HG03066 (cell line): Measurements from ENCODE around the gene SEMA3B.
A peak's percentile ranks its signal among the peaks of the same experiment; 100 is the strongest.
"Not testable (repeated sequence)": the region's sequence is repeated elsewhere in the genome, so short reads cannot be mapped to it uniquely, and the experiment has no call there.

ENCODE experiments used
- ATAC-seq: cut with Tn5 transposase; IDR thresholded peaks from one replicate; pipeline ENCODE4 v1.9.1; 2021; ENCODE audit warnings: low read depth; ENCODE audit not compliant: unreplicated experiment

The SEMA3B gene

DNA sequence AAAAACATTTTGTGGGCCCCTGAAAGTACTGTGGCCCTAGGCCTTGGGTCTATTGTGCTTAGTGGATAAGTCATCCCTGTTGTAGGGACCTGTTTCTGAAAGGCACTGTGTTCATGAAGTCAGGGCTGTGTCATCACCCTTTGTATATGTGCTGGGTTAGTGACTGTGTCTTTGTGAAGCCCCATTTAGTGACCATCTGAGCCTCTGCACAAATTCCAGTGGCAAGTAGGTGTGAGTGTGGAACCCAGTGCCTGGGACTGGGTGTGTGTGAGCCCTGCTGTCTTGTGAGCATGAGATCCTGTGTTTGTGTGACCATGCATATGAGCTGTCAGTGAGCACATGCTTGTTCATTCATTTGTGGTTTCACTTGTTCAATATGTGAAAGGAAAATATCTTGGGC is 35.7 kb downstream of the SEMA3B start:
- no peak for ATAC-seq

DNA sequence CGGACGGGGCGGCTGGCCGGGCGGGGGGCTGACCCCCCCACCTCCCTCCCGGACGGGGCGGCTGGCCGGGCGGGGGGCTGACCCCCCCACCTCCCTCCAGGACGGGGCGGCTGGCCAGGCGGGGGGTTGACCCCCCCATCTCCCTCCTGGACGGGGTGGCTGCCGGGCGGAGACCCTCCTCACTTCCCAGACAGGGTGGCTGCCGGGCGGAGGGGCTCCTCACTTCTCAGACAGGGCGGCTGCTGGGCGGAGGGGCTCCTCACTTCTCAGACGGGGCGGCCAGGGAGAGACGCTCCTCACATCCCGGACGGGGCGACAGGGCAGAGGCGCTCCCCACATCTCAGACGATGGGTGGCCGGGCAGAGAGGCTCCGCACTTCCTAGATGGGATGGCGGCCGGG is 43.1 kb downstream of the SEMA3B start:
- not testable (repeated sequence) for ATAC-seq

DNA sequence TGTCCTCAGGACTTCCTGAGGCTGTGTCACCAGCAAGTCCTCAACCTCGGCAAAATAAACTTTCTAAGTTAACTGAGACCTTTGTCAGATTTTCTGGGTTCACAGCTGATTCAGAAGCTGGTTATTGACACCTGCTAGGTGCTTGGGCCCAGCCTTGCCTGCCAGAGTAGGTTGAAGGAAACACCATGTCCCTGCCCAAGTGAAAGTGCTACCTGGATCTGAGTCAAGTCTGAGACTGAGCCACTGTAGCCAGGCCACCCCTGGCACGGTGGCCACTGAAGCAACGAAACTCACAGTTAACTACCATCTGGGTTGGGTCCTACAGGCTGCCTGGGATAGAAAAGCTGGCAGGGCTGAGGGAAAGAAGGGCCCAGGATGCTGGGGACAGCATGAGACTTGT is 45.4 kb downstream of the SEMA3B start:
- ATAC-seq = no peak

DNA sequence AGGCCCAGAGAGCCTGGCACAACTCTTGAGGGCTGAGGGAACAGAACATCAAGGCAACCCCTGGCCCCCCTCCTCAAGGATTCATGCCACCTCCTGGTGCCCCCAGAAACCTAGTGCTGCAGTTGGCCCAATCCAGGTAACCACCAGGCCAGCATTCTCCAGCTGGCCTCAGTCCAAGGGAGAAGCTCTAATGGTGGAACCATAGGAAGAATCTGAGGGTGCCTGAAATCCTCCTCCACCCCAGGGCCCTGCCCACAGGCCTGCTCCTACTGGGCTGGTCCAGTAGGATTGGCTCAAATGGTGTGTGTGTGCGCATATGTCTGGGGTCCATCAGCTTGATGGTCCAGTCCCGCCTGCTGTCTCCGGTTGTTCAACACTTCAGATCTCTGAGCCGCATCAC is 45.9 kb downstream of the SEMA3B start:
- no peak for ATAC-seq

DNA sequence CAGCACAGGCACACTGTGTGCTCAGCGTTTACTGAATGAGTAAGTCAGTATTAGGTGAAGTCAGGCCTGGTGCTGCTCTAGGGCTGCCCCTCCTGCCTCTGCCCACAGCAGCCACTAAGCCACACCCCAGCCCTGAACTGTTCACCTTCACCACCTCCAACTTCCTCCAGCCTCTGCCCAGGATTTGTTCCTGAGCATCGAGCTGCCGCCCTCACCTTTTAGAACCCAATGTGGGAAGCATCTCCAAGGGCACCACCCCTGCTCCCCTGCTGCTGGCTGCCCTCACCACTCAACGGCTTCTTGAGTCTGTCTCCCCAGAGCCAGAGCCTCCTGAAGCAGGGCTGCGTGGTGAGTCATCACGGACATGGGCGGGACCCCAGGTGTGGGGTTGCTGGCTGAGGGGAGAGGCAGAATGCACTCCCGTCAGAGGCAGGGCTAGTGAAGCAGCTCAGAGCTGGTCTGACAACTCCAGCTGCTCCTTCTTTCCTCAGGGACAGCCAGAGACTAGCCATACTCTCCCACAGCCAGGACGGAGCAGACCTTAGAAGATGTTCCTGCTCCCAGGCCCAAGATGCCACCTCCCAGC is 47.8 kb downstream of the SEMA3B start:
- ATAC-seq = no peak

DNA sequence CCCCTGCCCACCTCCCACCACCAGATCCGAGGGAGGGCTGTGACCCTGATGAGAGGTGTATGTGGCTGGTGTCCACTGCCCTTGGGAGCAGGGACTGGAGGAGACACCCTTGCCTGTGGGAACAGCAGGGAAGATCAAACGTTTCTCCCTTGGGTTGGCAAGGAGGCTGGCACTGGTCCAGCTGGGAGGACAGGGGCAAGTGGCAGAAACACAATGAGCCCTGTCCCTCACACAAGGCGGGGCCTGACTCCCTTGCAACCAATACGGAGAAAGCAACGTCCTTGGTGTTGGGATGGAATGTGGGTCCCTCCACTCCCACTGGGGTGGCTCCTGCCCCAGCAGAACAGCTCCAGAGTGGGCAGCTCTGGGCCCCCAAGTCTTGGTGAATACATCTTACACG is 48.4 kb downstream of the SEMA3B start:
- ATAC-seq = no peak

DNA sequence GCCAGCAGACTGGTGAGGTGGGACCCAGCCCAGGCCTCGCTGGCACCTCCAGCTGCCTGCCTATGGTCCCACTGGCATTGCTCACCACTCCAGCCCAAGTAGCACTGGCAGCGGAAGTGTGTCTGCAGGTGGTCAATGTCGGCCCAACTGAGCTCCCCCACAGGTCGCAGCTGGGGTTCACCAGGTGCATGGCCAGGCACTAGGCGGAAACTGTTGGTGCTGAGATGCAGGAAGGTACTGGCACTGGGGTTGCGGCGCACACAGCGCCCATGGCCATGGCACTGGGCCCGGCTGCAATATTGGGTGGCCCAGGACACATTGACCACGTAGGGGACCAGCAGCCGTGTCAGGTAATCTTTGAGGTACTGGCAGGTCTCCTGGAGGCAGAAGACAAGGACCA is 49.2 kb downstream of the SEMA3B start:
- ATAC-seq = no peak

DNA sequence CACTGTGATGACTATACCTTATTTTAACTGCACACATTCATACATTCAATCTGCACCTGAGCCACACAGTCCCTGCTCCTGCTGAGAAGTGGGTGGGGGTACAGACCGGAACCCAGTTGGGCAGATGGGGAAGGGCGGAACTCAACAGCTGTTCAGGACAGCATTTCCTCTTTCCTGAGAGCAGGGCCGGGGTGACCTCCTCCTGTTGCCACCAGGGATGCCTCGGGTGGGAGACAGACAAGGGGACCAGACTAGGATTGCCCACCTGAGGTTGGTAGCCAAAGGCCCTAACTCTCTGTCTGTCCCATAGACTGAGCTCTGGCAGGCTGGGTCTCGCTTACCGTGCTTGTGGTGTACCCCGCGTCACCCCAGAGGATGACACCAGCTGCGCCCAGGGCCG is 49.7 kb downstream of the SEMA3B start:
- ATAC-seq = no peak

DNA sequence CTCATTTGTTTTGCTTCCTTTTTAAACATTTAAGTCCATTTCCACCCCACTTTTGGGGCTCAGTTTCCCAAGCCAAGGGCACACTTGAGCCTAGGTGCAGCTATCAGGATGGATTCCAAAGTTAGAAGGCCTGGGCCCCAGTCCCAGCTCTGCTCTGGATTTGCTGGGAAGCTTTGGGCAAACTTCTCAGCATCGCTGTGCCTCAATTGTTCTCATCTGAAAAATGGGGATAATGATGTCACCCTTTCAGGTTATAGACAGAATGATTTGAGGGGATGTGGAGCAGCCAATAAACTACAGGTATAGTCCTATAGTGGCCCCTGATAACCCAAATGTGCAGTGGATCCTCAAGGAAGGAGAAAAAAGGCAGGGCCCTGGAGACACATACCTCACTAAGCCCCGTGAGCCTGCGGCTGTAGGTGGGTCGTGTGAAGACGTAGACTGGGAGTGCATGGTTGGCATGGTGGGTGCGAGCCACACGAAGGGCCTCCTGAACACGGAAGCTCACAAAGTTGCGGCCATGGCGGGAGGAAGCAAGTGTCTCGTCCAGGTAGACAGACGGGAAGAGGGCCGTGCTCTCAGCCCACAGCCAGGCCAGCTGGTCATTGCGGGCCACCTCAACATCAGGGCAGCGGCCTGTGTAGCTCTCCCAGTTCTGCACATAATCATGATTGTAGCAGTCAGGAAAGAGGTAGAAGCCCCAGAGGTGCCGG is 50.4 kb downstream of the SEMA3B start:
- no peak for ATAC-seq

DNA sequence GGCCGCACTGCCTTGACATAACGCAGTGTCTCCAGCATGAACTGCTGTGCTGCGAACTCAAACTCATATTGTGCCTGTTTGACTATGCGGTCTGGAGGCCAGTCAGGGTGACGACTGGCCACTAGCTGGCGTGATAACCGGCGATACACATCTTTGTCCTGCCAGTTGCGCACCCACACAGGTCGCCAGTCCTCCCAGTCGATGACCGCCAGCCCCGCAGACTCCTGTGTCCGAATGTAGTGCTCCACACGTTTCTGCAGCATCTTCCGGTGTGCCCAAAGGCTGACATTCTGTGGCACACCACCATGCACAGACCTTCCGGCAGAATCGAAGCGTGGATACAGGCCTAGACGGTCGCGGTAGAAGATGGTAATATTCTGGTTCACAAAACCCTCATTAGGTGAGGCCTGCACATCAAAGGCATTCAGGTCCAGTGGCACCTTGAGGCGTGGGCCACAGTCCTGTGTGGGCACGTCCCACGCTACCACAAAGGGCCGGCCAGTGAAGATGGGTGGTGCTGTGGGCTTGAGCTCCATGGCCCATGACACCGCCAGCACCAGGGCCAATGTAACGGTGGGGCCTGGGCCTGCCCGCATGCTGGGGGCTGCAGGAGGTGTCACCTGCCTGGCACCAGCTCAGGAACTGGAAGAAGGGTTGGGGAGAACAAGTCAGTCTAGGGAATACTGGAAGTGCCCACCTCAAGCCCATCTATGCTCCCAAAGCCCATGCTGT is 51.1 kb downstream of the SEMA3B start:
- no peak for ATAC-seq

DNA sequence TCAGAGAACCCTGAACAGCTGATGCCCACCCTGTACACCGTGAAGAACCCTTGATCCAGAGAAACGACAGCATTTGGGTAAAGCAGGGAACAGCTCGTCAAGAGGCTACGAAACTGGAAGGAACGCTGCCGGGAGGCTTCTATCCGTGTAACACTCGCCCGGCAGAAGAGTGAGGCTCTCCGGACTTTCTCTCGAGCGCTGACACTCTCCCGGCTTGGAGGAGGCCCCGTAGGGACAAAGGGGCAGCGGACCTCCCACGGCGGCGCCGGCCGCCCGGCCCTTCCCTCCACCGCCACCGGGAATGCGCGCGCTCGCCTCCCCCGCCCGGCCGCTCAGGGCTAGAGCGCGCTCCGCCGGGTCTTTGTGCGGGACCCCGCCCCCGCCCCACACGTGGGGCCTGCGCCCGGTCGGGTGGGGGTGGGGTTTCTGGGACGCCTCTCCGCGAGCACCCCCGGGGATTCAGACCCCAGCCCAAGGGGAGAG is 51.9 kb downstream of the SEMA3B start:
- ATAC-seq = peak; percentile 45

DNA sequence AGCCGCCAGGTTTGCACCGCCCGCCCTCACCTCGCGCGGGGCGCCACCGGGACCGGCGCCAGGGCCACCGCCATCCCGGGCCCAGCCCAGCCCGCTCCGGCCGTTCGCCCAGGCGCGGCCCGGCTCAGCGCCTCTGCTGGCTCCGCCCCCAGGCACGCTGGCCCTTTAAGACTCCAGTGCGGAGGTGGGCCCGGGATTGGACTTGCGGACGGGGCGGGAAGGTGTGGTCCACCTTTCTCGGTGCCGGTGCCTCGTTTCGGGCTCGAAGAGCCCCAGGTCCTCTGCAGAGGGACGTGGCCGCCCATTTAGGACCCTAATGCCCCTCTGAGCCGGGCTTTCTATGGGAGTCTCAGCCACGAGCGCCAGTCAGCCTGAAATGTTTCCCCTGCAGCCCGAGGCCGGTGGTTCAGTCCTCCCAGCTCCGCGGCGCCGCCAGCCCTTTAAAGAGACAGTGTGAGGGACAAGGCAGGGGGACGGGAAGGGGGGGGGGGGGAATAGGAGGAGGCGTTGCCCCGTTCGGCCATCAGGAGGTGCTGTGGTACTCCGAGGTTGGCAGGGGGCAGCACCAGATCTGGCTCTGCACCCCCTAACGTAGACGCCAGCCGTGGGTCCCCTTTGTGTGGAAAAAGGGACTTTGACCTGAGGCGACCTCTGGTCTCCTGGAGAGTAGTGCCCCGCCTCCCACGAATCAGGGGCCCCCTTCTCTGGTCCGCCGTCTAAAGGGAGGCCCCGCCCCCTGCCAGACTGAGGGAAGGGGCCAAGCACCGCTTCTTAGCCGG is 52.6 kb downstream of the SEMA3B start:
- peak; percentile 82 for ATAC-seq

DNA sequence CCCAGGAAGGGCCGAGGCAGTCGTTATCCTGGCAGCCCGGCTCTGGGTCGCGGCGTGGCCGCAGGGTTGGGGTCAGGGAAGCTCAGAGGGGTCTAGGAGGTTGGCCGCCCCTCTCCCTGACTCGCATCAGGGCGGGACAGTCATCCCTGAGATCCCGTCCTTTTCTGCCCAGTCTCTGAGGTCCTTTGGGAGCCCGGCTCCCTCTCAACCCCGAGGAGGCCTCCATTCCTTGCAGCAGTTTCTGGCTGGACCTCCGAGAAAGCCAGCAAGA is 53.1 kb downstream of the SEMA3B start:
- ATAC-seq = no peak

DNA sequence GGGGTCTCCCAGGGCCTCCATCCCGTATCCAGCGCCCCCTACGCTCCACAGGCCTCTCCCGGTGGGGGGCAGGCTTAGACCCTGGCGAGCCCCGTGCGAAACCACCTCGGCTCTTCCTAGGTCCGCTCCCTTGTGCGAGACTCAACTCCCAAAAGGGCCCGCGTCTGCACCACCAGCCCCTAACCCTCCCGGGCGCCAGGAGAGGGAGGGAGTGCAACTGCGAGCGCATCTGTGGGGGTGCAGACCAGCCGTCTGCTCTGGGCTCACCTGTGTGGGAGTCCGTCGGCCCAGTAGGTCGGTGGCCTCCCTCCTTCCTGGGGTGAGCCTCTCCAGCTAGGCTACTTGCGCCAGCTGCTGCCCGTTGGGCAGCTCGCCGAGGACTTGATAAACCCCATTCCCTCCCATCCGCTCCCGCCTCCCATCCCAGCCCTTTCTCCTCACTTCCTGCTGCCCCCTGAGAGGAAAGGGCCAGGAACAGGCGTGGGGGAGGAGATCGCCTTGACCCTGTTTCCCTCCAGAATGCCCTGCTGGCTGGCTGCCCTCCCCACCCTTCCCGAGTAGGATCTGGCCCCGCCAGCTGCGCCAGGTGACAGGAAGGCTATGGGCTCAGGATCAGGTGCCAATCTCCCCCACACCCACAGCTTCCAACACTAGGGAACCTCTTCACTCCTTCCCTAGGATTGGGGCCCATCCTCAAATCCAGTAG is 53.6 kb downstream of the SEMA3B start, which contains the start of gene HYAL2:
Gene HYAL2 (minus strand): TSS at position 360 of the 706 bp plus-strand sequence. CDS start 2,256 bp downstream, outside the sequence.
- no peak for ATAC-seq

DNA sequence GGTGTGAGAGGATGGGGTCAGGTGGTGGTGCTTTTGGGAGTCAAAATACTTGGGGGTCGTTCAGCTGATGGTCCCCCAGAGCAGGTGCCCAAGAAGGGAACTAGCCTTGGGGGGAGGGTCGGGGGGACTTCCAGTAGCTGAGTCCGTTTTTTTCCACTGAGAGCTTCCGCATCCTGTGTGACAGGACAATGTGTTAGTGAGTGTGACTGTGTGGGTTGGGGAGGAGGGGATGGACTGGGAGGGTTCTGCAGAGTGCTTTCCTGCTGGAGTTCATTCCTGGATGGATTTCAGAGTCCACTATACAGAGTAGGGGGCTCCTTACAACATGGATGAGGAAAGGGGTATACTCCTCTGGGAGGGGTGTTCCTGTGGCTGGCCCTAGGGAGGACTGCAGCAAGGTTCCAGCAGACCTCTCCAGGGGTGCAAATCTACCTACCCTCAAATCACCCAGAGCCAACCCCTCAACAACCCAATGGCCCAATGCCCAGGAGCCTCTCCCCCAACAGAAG is 54.2 kb downstream of the SEMA3B start:
- ATAC-seq = no peak

DNA sequence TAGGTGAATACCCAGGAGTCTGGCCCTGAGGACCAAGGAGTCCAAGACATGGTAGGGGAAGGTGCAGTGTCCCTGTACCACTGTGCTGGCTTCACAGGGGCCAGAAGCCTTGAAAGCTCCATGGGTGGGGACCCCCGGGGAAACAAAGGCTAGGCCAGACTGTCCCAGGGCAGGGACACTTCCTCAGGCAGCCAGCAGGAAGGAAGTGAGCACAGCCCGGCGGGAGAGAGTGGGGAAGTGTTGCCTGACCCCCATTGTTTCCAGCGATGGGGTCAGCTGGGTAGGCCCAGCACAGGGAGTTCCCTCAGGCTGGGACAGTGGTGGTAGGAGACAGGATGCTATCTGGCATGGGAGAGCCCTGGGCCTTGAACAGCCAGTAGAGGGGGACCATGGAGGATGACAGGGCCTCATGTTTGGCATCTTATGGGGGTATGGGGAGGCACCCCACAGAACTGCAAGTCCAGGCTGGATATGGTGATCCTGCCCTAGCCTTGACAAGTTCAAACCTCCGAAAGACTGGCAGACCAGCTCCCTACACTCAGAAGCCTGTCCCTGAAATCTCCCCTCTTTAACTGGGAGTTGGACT is 54.8 kb downstream of the SEMA3B start:
- ATAC-seq = no peak

DNA sequence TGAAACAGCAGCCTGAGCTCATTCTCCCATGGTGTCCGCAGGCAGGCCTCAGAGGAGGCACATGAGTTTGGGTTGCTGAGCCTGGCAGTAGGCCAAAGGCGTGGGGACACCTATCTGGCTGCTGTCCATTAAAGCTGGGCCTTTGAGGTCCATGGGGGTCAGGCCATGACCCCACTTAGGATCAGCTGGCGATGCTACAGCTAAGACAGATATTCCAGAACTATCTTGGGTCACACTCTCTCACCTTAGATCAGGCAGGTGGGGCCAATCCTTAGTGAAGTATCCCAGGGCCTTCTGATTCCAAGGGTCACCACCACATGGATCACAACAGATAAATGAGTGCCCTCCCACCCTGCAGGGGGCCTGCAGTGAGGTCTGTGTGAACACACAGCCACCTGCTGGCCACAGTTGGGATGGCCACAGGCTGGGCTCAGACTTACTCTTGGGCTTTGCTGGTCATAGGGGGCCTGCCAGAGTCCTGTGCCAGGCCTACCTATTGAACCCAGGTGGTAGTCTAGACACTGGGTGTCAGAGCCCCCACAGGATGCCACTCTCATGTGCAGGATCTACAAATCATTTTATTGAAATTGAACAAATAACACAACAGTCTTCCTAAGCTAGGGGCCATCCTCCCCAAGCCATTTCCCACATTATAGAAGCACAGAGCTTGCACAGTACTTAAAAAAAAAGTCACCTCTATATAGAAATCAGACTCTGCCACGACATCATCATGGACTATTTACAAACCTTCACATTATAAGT is 55.6 kb downstream of the SEMA3B start:
- ATAC-seq = no peak

DNA sequence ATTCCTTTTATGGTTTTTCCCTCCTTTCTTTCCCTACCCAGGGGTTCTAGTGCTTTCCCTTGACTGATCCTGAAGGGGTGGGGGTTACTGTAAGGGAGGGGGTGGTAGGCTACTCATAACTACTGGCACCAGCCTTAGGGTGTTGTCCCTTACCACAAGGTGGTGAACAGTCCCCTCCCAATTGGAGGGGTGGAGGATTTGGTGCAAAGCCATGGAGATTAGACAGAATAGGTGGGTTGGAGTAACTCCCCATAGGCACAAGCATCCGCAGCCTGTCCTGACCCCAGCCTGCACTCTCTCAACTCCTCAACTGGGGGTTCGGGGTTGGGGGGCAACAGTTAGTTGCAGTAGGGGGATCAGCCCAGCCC is 56.1 kb downstream of the SEMA3B start:
- ATAC-seq = no peak

DNA sequence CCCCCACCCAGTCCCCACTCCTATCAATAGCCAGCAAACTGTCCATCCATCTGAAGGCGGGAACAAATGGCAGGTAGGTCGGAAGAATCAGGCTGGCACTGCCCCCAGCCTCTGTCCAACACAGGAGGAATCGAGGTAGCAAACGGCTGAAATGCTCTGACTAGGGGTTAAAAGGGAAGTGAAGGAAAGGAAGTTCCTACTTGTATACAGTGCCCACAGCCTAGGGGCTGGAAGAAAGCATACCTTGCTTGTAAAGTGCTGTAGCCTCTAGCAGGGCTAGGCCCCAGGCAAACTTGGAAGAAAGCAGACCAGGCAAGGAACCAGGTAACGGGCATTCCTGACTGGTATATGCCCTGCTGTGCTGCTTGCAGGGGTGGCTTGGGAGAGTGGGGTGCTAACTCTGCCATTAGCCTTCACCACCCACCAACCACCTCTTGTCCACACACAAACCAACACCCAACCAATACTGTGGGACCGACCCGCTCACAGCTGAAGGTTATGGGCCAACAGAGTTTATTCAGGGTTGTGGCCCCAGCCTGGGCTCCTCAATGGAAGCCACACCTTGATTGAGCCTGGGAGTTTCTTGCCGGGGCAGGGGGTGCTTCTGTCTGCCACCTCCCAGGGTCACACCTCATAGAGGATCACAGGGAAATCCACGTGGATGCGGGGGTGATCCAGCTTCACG is 56.7 kb downstream of the SEMA3B start:
- no peak for ATAC-seq
